ENCODE data around the gene C22orf15. TPM values are rescaled to one million over a fixed set of nuclear protein-coding genes. Genes with fewer than 3 reads are reported as not detected.

C22orf15 gene
- total RNA-seq, 1 donor from 2014 or later = not detected

DNA sequence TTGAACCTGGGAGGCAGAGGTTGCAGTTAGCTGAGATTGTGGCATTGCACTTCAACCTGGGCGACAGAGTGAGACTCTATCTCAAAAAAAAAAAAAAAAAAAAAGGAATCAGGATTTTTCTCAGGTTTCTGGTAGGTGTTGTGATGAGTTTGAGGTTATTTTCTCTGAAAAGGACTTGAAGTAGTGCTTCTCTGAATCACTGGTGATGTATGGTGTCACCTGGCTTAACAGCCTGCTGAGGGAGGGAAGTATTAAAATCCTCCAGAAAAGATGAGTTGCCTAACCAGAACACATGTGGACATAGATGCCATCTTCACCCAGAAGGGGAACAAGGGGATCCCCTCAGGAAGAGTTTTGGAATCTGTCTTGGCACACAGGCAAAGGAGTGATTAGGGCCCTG lies 44.0 kb downstream of the C22orf15 start:
- intact Hi-C loops (cut with DNase I) = no loop called here
- DNase-seq (ENCODE audit: low spot score) = no peak

DNA sequence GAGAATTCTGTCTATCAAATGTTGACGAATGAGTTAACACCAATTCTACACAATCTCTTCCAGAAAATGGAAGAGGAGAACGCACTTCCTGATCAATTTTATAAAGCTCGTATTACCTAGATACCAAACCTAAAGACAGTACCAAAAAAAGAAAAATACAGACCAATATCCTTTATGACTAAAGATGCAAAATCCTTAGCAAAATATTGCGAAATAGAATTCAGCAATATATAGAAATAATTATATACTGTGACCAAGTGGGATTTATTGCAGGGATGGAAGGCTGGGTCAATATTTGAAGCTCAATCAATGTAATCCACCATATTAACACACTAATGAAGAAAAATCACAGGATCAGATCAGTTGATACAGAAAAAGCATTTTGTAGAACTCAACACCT lies 49.6 kb downstream of the C22orf15 start:
- DNase-seq (ENCODE audit: low spot score) = no peak

More for the DNA sequence above, 49.6 kb downstream of the C22orf15 start:
- intact Hi-C loops (cut with DNase I) = no loop called here

Other genes with a start within 250 kb of the C22orf15 start
- not detected for gene IGLL1, start 182.7 kb upstream of the C22orf15 start, total RNA-seq
- gene DRICH1, start 130.7 kb upstream of the C22orf15 start, total RNA-seq = not detected
- gene RGL4, start 72.0 kb upstream of the C22orf15 start, total RNA-seq = 0.24 TPM
- 3.0 TPM for gene ZNF70, start 11.9 kb upstream of the C22orf15 start, total RNA-seq
- 2.1 TPM for gene VPREB3, start 8.6 kb upstream of the C22orf15 start, total RNA-seq
- 1,008 TPM for gene CHCHD10, start 5.0 kb downstream of the C22orf15 start, total RNA-seq
- gene MMP11, start 9.9 kb downstream of the C22orf15 start, total RNA-seq = 6.2 TPM
- gene SMARCB1, start 24.0 kb downstream of the C22orf15 start, total RNA-seq = 50.4 TPM
- 2.2 TPM for gene DERL3, start 76.0 kb downstream of the C22orf15 start, total RNA-seq
- 19.7 TPM for gene SLC2A11, start 94.9 kb downstream of the C22orf15 start, total RNA-seq
- 317 TPM for gene MIF, start 131.4 kb downstream of the C22orf15 start, total RNA-seq
- gene GSTT2B, start 198.2 kb downstream of the C22orf15 start, total RNA-seq = 21.1 TPM
- gene DDTL, start 203.9 kb downstream of the C22orf15 start, total RNA-seq = 3.5 TPM
- 128 TPM for gene DDT, start 211.5 kb downstream of the C22orf15 start, total RNA-seq
- 0.43 TPM for gene GSTT2, start 217.1 kb downstream of the C22orf15 start, total RNA-seq
- gene GSTT4, start 242.5 kb downstream of the C22orf15 start, total RNA-seq = not detected
- gene CABIN1, start 248.3 kb downstream of the C22orf15 start, total RNA-seq = 38.0 TPM

All from cardiac septum (tissue), 1 donor.